HepG2 (cell line): ENCODE measurements around the gene STYXL2. TPM values are rescaled to one million over a fixed set of nuclear protein-coding genes. Genes with fewer than 3 reads are reported as not detected.

Source experiments
- ATAC-seq: fragments of 200-7000 bp; cut with Tn5 transposase; 3 replicates; pipeline ENCODE4 v1.9.1; 2020; ENCODE audit warnings: mild to moderate bottlenecking, moderate library complexity
- BruUV-seq: library from RNA; stranded (reverse); fragments of 400-500 nt; replicated peaks from 2 replicates; lab custom pipeline; 2021; lab: Mats Ljungman, UMichigan
- CTCF ChIA-PET: fragments of 300-600 bp; formaldehyde crosslinking; extraction: SDS; loops from one replicate; lab custom pipeline; 2021; ENCODE audit warnings: low total read pairs, inconsistent platforms, low intra/inter-chr PET ratio; lab: Yijun Ruan, JAX
- POLR2A ChIA-PET: fragments of 350-600 bp; sonication (Branson Sonifier 250); formaldehyde crosslinking; loops from one replicate; lab custom pipeline; 2020; ENCODE audit warnings: antibody characterized with exemption, inconsistent platforms; lab: Yijun Ruan, JAX
- DNase-seq: peaks from one replicate; pipeline ENCODE4 v3.0.0-alpha.2; 2015; ENCODE audit warnings: low spot score
- FAIRE-seq: peaks from 3 replicates; lab custom pipeline; 2011; peaks lifted over from hg19 to GRCh38; lab: Jason Lieb, UNC
- H2AFZ ChIP-seq: one replicate; pipeline ENCODE4 v1.6.1; 2011; ENCODE audit warnings: low read length, inconsistent platforms
- H3K27ac ChIP-seq: fragments of 300-600 bp; 3 replicates; pipeline ENCODE4 v1.8.0; 2011; ENCODE audit warnings: mixed run types, mild to moderate bottlenecking, mixed read lengths, low read length, inconsistent platforms; ENCODE audit not compliant: insufficient read depth; ENCODE audit errors: extremely low read length
- H3K27me3 ChIP-seq, 2 experiments: fragments of 200-600 bp in 1 of 2; 2 replicates in 1 of 2; 3 replicates in 1 of 2; pipeline versions ENCODE4 v1.6.0 to v1.8.0; 2011; ENCODE audit warnings: low read length in 2 of 2, mild to moderate bottlenecking in 2 of 2, moderate library complexity in 2 of 2, inconsistent platforms in 1 of 2; ENCODE audit not compliant: insufficient read depth in 2 of 2, control insufficient read depth in 1 of 2
- H3K36me3 ChIP-seq, 2 experiments: fragments of 200-600 bp in 1 of 2; replicated peaks in 1 of 2; 2 replicates in 1 of 2; 3 replicates in 1 of 2; pipeline versions ENCODE4 v1.5.1 to v1.8.0; 2011; ENCODE audit warnings: low read length in 2 of 2, inconsistent platforms in 1 of 2; ENCODE audit not compliant: insufficient read depth in 2 of 2, control insufficient read depth in 1 of 2
- H3K4me1 ChIP-seq: 2 replicates; pipeline ENCODE4 v1.5.1; 2012; ENCODE audit warnings: low read length, inconsistent platforms; ENCODE audit not compliant: insufficient read depth
- H3K4me2 ChIP-seq: 2 replicates; pipeline ENCODE4 v1.6.0; 2011; ENCODE audit warnings: low read depth, low read length, inconsistent platforms
- H3K4me3 ChIP-seq, 3 experiments: fragments of 200-600 bp in 1 of 3; sonication (generic), shearing (Covaris generic) in 1 of 3; replicated peaks in 1 of 3; 2 replicates each; pipeline ENCODE4 v1.5.1; 2011 to 2016; ENCODE audit warnings: low read length in 3 of 3, inconsistent platforms in 2 of 3, low read depth in 2 of 3, mild to moderate bottlenecking in 2 of 3, control low read depth in 1 of 3, mixed read lengths in 1 of 3; ENCODE audit not compliant: insufficient read depth in 1 of 3
- H3K79me2 ChIP-seq: one replicate; pipeline ENCODE4 v1.6.1; 2011; ENCODE audit warnings: low read length, inconsistent platforms; ENCODE audit not compliant: insufficient read depth
- H3K9ac ChIP-seq: 2 replicates; pipeline ENCODE4 v1.6.0; 2011; ENCODE audit warnings: mild to moderate bottlenecking, low read depth, low read length, inconsistent platforms; ENCODE audit not compliant: insufficient read depth
- H3K9me3 ChIP-seq: 2 replicates; pipeline ENCODE4 v1.5.1; 2012; ENCODE audit warnings: mild to moderate bottlenecking, low read length
- H4K20me1 ChIP-seq: 2 replicates; pipeline ENCODE4 v1.6.0; 2011; ENCODE audit warnings: inconsistent platforms, mild to moderate bottlenecking, low read length, moderate library complexity; ENCODE audit not compliant: insufficient read depth
- ARNTL ChIP-seq: sonication (generic); formaldehyde crosslinking; IDR thresholded peaks from 2 replicates; pipeline ENCODE4 v1.4.0; 2020; ENCODE audit warnings: mild to moderate bottlenecking, missing genetic modification reagents
- BCL3 ChIP-seq: sonication (generic); formaldehyde crosslinking; IDR thresholded peaks from 2 replicates; pipeline ENCODE4 v1.5.1; 2020; ENCODE audit warnings: mild to moderate bottlenecking, missing genetic modification reagents, moderate library complexity
- CEBPB ChIP-seq: IDR thresholded peaks from 2 replicates; pipeline ENCODE4 v1.6.1; 2011; ENCODE audit warnings: low read depth, low read length, improper control_type of control experiment, borderline replicate concordance
- ETV5 ChIP-seq: IDR thresholded peaks from 2 replicates; pipeline ENCODE4 v1.6.1; 2018; ENCODE audit warnings: missing biosample characterization, missing genetic modification reagents, inconsistent platforms, borderline replicate concordance
- FOXA3 ChIP-seq: IDR thresholded peaks from 2 replicates; pipeline ENCODE4 v1.6.1; 2016; ENCODE audit warnings: missing genetic modification reagents, missing compliant biosample characterization
- FOXC1 ChIP-seq: sonication (generic); formaldehyde crosslinking; IDR thresholded peaks from 2 replicates; pipeline ENCODE4 v1.8.0; 2022; ENCODE audit warnings: mild to moderate bottlenecking, missing genetic modification reagents, borderline replicate concordance
- GPBP1L1 ChIP-seq: sonication (generic); formaldehyde crosslinking; IDR thresholded peaks from 2 replicates; pipeline ENCODE4 v1.5.0; 2020; ENCODE audit warnings: mild to moderate bottlenecking, missing genetic modification reagents
- KAT7 ChIP-seq: IDR thresholded peaks from 2 replicates; pipeline ENCODE4 v1.6.1; 2018; ENCODE audit warnings: borderline replicate concordance, missing compliant biosample characterization
- KDM5A ChIP-seq: fragments of 200-600 bp; sonication (generic); IDR thresholded peaks from 2 replicates; pipeline ENCODE4 v1.7.0; 2018; ENCODE audit warnings: antibody characterized with exemption, mild to moderate bottlenecking, low read length, borderline replicate concordance
- MBD4 ChIP-seq: IDR thresholded peaks from 2 replicates; pipeline ENCODE4 v1.6.1; 2012; ENCODE audit warnings: low read length, inconsistent platforms, borderline replicate concordance
- MLX ChIP-seq: IDR thresholded peaks from 2 replicates; pipeline ENCODE4 v1.6.1; 2016
- PHF21A ChIP-seq: sonication (generic); formaldehyde crosslinking; IDR thresholded peaks from 2 replicates; pipeline ENCODE4 v1.5.0; 2020; ENCODE audit warnings: mild to moderate bottlenecking, missing genetic modification reagents
- POLR2A ChIP-seq, 2 experiments: IDR thresholded peaks; 2 replicates each; pipeline ENCODE4 v1.6.1; 2011; ENCODE audit warnings: low read depth in 2 of 2, low read length in 2 of 2, mild to moderate bottlenecking in 1 of 2, moderate library complexity in 1 of 2; ENCODE audit not compliant: insufficient read depth in 1 of 2
- POLR2G ChIP-seq: fragments of 200-400 bp; formaldehyde crosslinking; IDR thresholded peaks from 2 replicates; pipeline ENCODE4 v1.6.1; 2018; ENCODE audit warnings: mild to moderate bottlenecking, low read depth, low read length, moderate library complexity
- STAG1 ChIP-seq: sonication (generic); formaldehyde crosslinking; IDR thresholded peaks from 2 replicates; pipeline ENCODE4 v1.4.0; 2020; ENCODE audit warnings: missing genetic modification reagents
- TCF7 ChIP-seq: sonication (generic); IDR thresholded peaks from 2 replicates; pipeline ENCODE4 v1.6.1; 2016; ENCODE audit warnings: antibody characterized with exemption, low read depth
- ZBTB25 ChIP-seq: IDR thresholded peaks from 2 replicates; pipeline ENCODE4 v1.6.1; 2018; ENCODE audit warnings: missing genetic modification reagents
- ZNF543 ChIP-seq: sonication (generic); formaldehyde crosslinking; IDR thresholded peaks from 2 replicates; pipeline ENCODE4 v1.4.0; 2020; ENCODE audit warnings: mild to moderate bottlenecking, missing genetic modification reagents
- ZNF558 ChIP-seq: sonication (generic); formaldehyde crosslinking; IDR thresholded peaks from 2 replicates; pipeline ENCODE4 v1.9.0; 2022; ENCODE audit warnings: mild to moderate bottlenecking, missing genetic modification reagents, borderline replicate concordance
- ZNF616 ChIP-seq: sonication (generic); formaldehyde crosslinking; IDR thresholded peaks from 2 replicates; pipeline ENCODE4 v1.5.0; 2020; ENCODE audit warnings: low read depth, mild to moderate bottlenecking, missing genetic modification reagents
- ZNF883 ChIP-seq: sonication (generic); formaldehyde crosslinking; IDR thresholded peaks from 2 replicates; pipeline ENCODE4 v1.5.1; 2020; ENCODE audit warnings: mild to moderate bottlenecking, missing genetic modification reagents; ENCODE audit errors: not compliant biosample characterization
- WGBS: methylation state at CpG from one replicate; pipeline ENCODE4 v1.1.6; 2017; ENCODE audit warnings: low lambda C conversion rate; 5-methylcytosine and 5-hydroxymethylcytosine counted together
- in situ Hi-C: cut with HindIII; loops from 2 replicates; pipeline ENCODE4 v1.10.0; 2017; ENCODE audit warnings: low pct_unique_long_range_greater_than_20kb; ENCODE audit not compliant: extremely low pct_ligation_motif_present
- intact Hi-C: fragments of 100-400 bp; cut with micrococcal nuclease; formaldehyde crosslinking; loops from one replicate; pipeline ENCODE4 v1.10.0; 2022; ENCODE audit not compliant: unreplicated experiment
- polyA plus RNA-seq, 8 experiments: library from polyadenylated mRNA; depleted of rRNA in 3 of 8; stranded (reverse) in 7 of 8; unstranded in 1 of 8; fragments of >200 nt; fragmentation: Illumina TruSeq in 4 of 8; extraction: Trizol in 4 of 8; gene quantifications; 2 replicates each; pipeline versions ENCODE4 v1.2.1 to v1.2.3, GENCODE V29; 2011 to 2016; ENCODE audit warnings: low read depth in 4 of 8, missing spikeins in 1 of 8, mixed read lengths in 1 of 8; ENCODE audit not compliant: insufficient read depth in 1 of 8
- total RNA-seq, 5 experiments: library from RNA; depleted of rRNA; stranded (reverse); fragments of >200 nt; fragmentation: Illumina TruSeq; extraction: Trizol; gene quantifications; 2 replicates each; pipeline ENCODE4 v1.2.3, GENCODE V29; 2016; ENCODE audit warnings: low read depth in 1 of 5

Gene STYXL2
- total and polyA plus RNA-seq, 2 of the 13 experiments (the other 11 are each of a cell fraction or from before 2014, with no cell fraction given): not detected

GRCh38 chr1:167066333-167067122 is 27.3 kb upstream of the STYXL2 start:
- H3K9me3 ChIP-seq: no peaks in the 10 kb centered on the region
- no peaks in the 10 kb centered on the region for H3K4me1 ChIP-seq
- peak; percentile 32 for FAIRE-seq
- in situ Hi-C loops (loop anchor here (5.0 to 10.0 kb wide), 4 partner anchors 61 to 468 kb away; no protein-coding TSS in a partner anchor), intact Hi-C loops (loop anchor here (1.0 to 5.0 kb wide), 10 partner anchors 58 to 491 kb away; partner anchors contain the start of gene POU2F1)
- H2AFZ ChIP-seq: no peak overlapping the region
- peaks cover 3 to 44% of the 10 kb centered on the region in 2 experiments; a peak in 3 of 5 replicates for H3K27me3 ChIP-seq
- no peaks in the 10 kb centered on the region for H4K20me1 ChIP-seq
- BruUV-seq: no TSS peak
- no peak overlapping the region for H3K9ac ChIP-seq
- ChIA-PET POLR2A (no interaction called here), CTCF (interaction anchor here (1.1 to 2.5 kb wide), 6 partner anchors 58 to 474 kb away, joined by 3 to 19 read pairs (median 6); partner anchors contain the start of gene POU2F1)
- peak overlapping the region; percentile 76 for H3K4me2 ChIP-seq
- H3K79me2 ChIP-seq: no peaks in the 10 kb centered on the region
- peak overlapping the region in 1 of 3 experiments; percentile 55; a peak in 1 of 6 replicates for H3K4me3 ChIP-seq
- no peak overlapping the region for H3K27ac ChIP-seq
- peak; percentile 29 for DNase-seq
- WGBS: 6% methylated on average over 17 of the region's 31 CpGs
- H3K36me3 ChIP-seq: no peaks in the 10 kb centered on the region
- ATAC-seq: peak; percentile 96
- TF ChIP-seq ZNF616 (CRISPR knock-in tag) (no peak), FOXC1 (CRISPR knock-in tag) (peak; percentile 34; the same call in 1 of the 2 replicates), ARNTL (no peak), MBD4 (no peak), MLX (CRISPR knock-in tag) (no peak), GPBP1L1 (CRISPR knock-in tag) (no peak), KDM5A (no peak), ZBTB25 (CRISPR knock-in tag) (no peak), ZNF558 (CRISPR knock-in tag) (no peak), ETV5 (CRISPR knock-in tag) (0 out of 2 replicates have a peak, but pooled peaks have one; percentile 21), ZNF883 (CRISPR knock-in tag) (no peak), STAG1 (CRISPR knock-in tag) (peak; percentile 97), CEBPB (no peak), BCL3 (CRISPR knock-in tag) (no peak), TCF7 (no peak), POLR2A (IDR thresholded peaks at IDR 0.05; ENCODE audit: insufficient read depth in 1 of 2, low read depth in 2 of 2, low read length in 2 of 2) (no peak), PHF21A (CRISPR knock-in tag) (no peak), ZNF543 (CRISPR knock-in tag) (no peak), POLR2G (no peak), FOXA3 (CRISPR knock-in tag) (no peak), KAT7 (CRISPR knock-in tag) (no peak)
